Panc1 (cell line): ENCODE data around the gene ANTXR1. TPM values are rescaled to one million over a fixed set of nuclear protein-coding genes. Genes with fewer than 3 reads are reported as not detected.
A peak's percentile ranks its signal among the peaks of the same experiment; 100 is the strongest.

Experiments
- ATAC-seq: fragments of 200-7000 bp; cut with Tn5 transposase; 2 replicates; pipeline ENCODE4 v1.9.1; 2020; ENCODE audit warnings: mild to moderate bottlenecking, moderate library complexity
- BruUV-seq: library from RNA; stranded (reverse); fragments of 400-500 nt; replicated peaks from 2 replicates; lab custom pipeline; 2021; lab: Mats Ljungman, UMichigan
- CTCF ChIA-PET: fragments of 300-600 bp; sonication (Branson Sonifier 250); formaldehyde crosslinking; loops from one replicate; lab custom pipeline; 2022; ENCODE audit warnings: antibody characterized with exemption; lab: Charles Lee
- POLR2A ChIA-PET: fragments of 300-600 bp; sonication (Branson Sonifier 250); formaldehyde crosslinking; loops from one replicate; lab custom pipeline; 2022; ENCODE audit warnings: antibody characterized with exemption; lab: Charles Lee
- DNase-seq: peaks from one replicate; pipeline ENCODE4 v3.0.0-alpha.2; 2010; ENCODE audit warnings: low read depth, low spot score
- H3K27ac ChIP-seq: 2 replicates; pipeline ENCODE4 v1.5.1; 2011; ENCODE audit warnings: mild to moderate bottlenecking, low read length, inconsistent platforms
- H3K27me3 ChIP-seq: fragments of 200-500 bp; sonication (Bioruptor generic); 2 replicates; pipeline ENCODE4 v1.6.0; 2014; ENCODE audit warnings: low read length, inconsistent platforms; ENCODE audit not compliant: control insufficient read depth, insufficient read depth
- H3K36me3 ChIP-seq: fragments of 200-500 bp; sonication (Bioruptor generic); 2 replicates; pipeline ENCODE4 v1.5.1; 2014; ENCODE audit warnings: inconsistent platforms, mild to moderate bottlenecking, low read length, moderate library complexity; ENCODE audit not compliant: control insufficient read depth, insufficient read depth
- H3K4me1 ChIP-seq: 2 replicates; pipeline ENCODE4 v1.5.1; 2011; ENCODE audit warnings: inconsistent platforms, mild to moderate bottlenecking, low read length, moderate library complexity; ENCODE audit not compliant: control insufficient read depth, insufficient read depth
- H3K4me3 ChIP-seq, 2 experiments: 2 replicates each; pipeline ENCODE4 v1.5.1; 2011 to 2012; ENCODE audit warnings: low read depth in 2 of 2, low read length in 2 of 2, mild to moderate bottlenecking in 2 of 2, inconsistent platforms in 1 of 2, moderate library complexity in 1 of 2
- H3K9me3 ChIP-seq: fragments of 200-500 bp; sonication (Bioruptor generic); 2 replicates; pipeline ENCODE4 v1.5.1; 2014; ENCODE audit warnings: low read depth, mild to moderate bottlenecking, inconsistent platforms, low read length, moderate library complexity; ENCODE audit not compliant: control insufficient read depth, insufficient read depth
- CTCF ChIP-seq: fragments of 450-650 bp; IDR thresholded peaks from 2 replicates; pipeline ENCODE4 v1.5.1; 2017; ENCODE audit warnings: mild to moderate bottlenecking
- POLR2AphosphoS5 ChIP-seq: IDR thresholded peaks from 2 replicates; pipeline ENCODE4 v1.6.1; 2012; ENCODE audit warnings: mild to moderate bottlenecking, low read depth, low read length, moderate library complexity
- REST ChIP-seq, 2 experiments: IDR thresholded peaks; 2 replicates each; pipeline ENCODE4 v1.6.1; 2011 to 2012; ENCODE audit warnings: low read depth in 2 of 2, control low read depth in 1 of 2, low read length in 1 of 2, mild to moderate bottlenecking in 1 of 2, moderate library complexity in 1 of 2; ENCODE audit not compliant: insufficient read depth in 1 of 2
- SIN3A ChIP-seq: IDR thresholded peaks from 2 replicates; pipeline ENCODE4 v1.6.1; 2012; ENCODE audit warnings: low read depth, mild to moderate bottlenecking, low read length, moderate library complexity, borderline replicate concordance; ENCODE audit not compliant: insufficient read depth
- TCF7L2 ChIP-seq: IDR thresholded peaks from 2 replicates; pipeline ENCODE4 v1.6.1; 2011; ENCODE audit warnings: mild to moderate bottlenecking, low read depth, low read length, inconsistent platforms
- in situ Hi-C: cut with HindIII; loops from 2 replicates; pipeline ENCODE4 v1.10.0; 2016; ENCODE audit warnings: low sequenced_read_pairs, low pct_unique_long_range_greater_than_20kb
- intact Hi-C: fragments of 100-400 bp; cut with micrococcal nuclease; formaldehyde crosslinking; loops from one replicate; pipeline ENCODE4 v1.10.0; 2022; ENCODE audit not compliant: unreplicated experiment
- total RNA-seq: library from RNA; stranded (reverse); gene quantifications from one replicate; pipeline ENCODE4 v1.2.1, GENCODE V29; 2021; ENCODE audit not compliant: unreplicated experiment

The ANTXR1 gene
- total RNA-seq, 1 experiment from 2014 or later = 132 TPM

- no peak for ATAC-seq
- TF ChIP-seq POLR2AphosphoS5 = no peak
- TF ChIP-seq SIN3A = no peak
- TF ChIP-seq REST (IDR thresholded peaks at IDR 0.05; ENCODE audit: insufficient read depth in 1 of 2, low read depth in 2 of 2, low read length in 1 of 2) = no peak
- no peak for TF ChIP-seq TCF7L2
- no peak for TF ChIP-seq CTCF
- H3K4me3 ChIP-seq = no peak overlapping the region
- peaks cover 10% of the 10 kb centered on the region for H3K4me1 ChIP-seq
- H3K9me3 ChIP-seq = no peaks in the 10 kb centered on the region
- CTCF ChIA-PET = interaction anchor here (0.5 kb wide), 1 partner anchor 9 kb away, joined by 5 read pairs; no protein-coding TSS in a partner anchor
- no peaks in the 10 kb centered on the region for H3K36me3 ChIP-seq
- POLR2A ChIA-PET = no interaction called here
- H3K27me3 ChIP-seq = no peaks in the 10 kb centered on the region
- intact Hi-C loops = no loop called here
- in situ Hi-C loops = no loop called here
- no peak for DNase-seq
- no TSS peak for BruUV-seq
- peak overlapping the region; percentile 39 for H3K27ac ChIP-seq
These were observed 42.3 kb upstream of the ANTXR1 start for GRCh38 chr2:68970566-68971265.

GRCh38 chr2:68971591-68972231, 41.3 kb upstream of the ANTXR1 start:
- DNase-seq (no peak), ATAC-seq (peak; percentile 91)
- Histone ChIP-seq H3K4me3 (no peak overlapping the region), H3K27ac (peak overlapping the region; percentile 29; the same call in 1 of the 2 replicates), H3K4me1 (peaks cover 10% of the 10 kb centered on the region), H3K27me3 (no peaks in the 10 kb centered on the region), H3K36me3 (no peaks in the 10 kb centered on the region), H3K9me3 (no peaks in the 10 kb centered on the region)
- POLR2A ChIA-PET = no interaction called here
- intact Hi-C loops (no loop called here), in situ Hi-C loops (no loop called here)
- TF ChIP-seq POLR2AphosphoS5 = no peak
- CTCF ChIA-PET = interaction anchor here (1.0 kb wide), 1 partner anchor 28 kb away, joined by 3 read pairs; no protein-coding TSS in a partner anchor
- BruUV-seq = no TSS peak

- DNase-seq (no peak), ATAC-seq (no peak)
- intact Hi-C loops = no loop called here
- Histone ChIP-seq H3K36me3 (no peaks in the 10 kb centered on the region), H3K27ac (no peak within 1 kb of the TSS), H3K9me3 (no peaks in the 10 kb centered on the region), H3K4me3 (no peak within 1 kb of the TSS), H3K4me1 (peaks cover 10% of the 10 kb centered on the region), H3K27me3 (no peaks in the 10 kb centered on the region; the same call in 1 of the 2 replicates)
- in situ Hi-C loops = no loop called here
- ChIA-PET POLR2A (no interaction called here), CTCF (no interaction called here)
- TF ChIP-seq POLR2AphosphoS5 (no peak), SIN3A (no peak), TCF7L2 (no peak)
- BruUV-seq = no TSS peak
These were observed 38.7 kb upstream of the ANTXR1 start, which contains the start of gene GKN1 for GRCh38 chr2:68974251-68974650. GKN1 (plus strand) TSS chr2:68974636; CDS start chr2:68974678, 42 bp downstream.
